GM12878 (cell line): ENCODE measurements around the gene DCAF8. TPM values are rescaled to one million over a fixed set of nuclear protein-coding genes. Genes with fewer than 3 reads are reported as not detected.
A peak's percentile ranks its signal among the peaks of the same experiment; 100 is the strongest.

ENCODE experiments used
- ASH2L ChIP-seq: fragments of 300-600, 200-600 bp; sonication (generic); IDR thresholded peaks from 2 replicates; pipeline ENCODE4 v1.6.1; 2017; ENCODE audit warnings: low read depth, mild to moderate bottlenecking, borderline replicate concordance
- CHD1 ChIP-seq: IDR thresholded peaks from 2 replicates; pipeline ENCODE4 v1.6.1; 2012; ENCODE audit warnings: low read depth, low read length, improper control_type of control experiment
- ELK1 ChIP-seq: IDR thresholded peaks from 2 replicates; pipeline ENCODE4 v1.6.1; 2012; ENCODE audit warnings: low read depth, low read length, improper control_type of control experiment
- IKZF1 ChIP-seq: fragments of 450-650 bp; conservative IDR thresholded peaks from 2 replicates; pipeline ENCODE4 v1.6.1; 2017; ENCODE audit warnings: antibody characterized with exemption, mild to moderate bottlenecking
- IRF4 ChIP-seq: IDR thresholded peaks from 2 replicates; pipeline ENCODE4 v1.6.1; 2011; ENCODE audit warnings: low read depth, low read length
- NR2C1 ChIP-seq: fragments of 450-650 bp; IDR thresholded peaks from 2 replicates; pipeline ENCODE4 v1.6.1; 2017; ENCODE audit warnings: antibody characterized with exemption, mild to moderate bottlenecking, moderate library complexity
- NR2C2 ChIP-seq: IDR thresholded peaks from 2 replicates; pipeline ENCODE4 v1.6.1; 2011; ENCODE audit warnings: borderline replicate concordance, low read depth; ENCODE audit not compliant: control insufficient read depth, insufficient read length
- PBX3 ChIP-seq: IDR thresholded peaks from 2 replicates; pipeline ENCODE4 v1.6.1; 2011; ENCODE audit warnings: mild to moderate bottlenecking, low read depth, low read length, moderate library complexity; ENCODE audit not compliant: insufficient replicate concordance
- PKNOX1 ChIP-seq: fragments of 450-650 bp; IDR thresholded peaks from 2 replicates; pipeline ENCODE4 v1.6.1; 2016; ENCODE audit warnings: mild to moderate bottlenecking
- POLR2A ChIP-seq: IDR thresholded peaks from 2 replicates; pipeline ENCODE4 v1.6.1; 2011; ENCODE audit warnings: low read depth, mild to moderate bottlenecking, low read length
- POLR2AphosphoS2 ChIP-seq: IDR thresholded peaks from 2 replicates; pipeline ENCODE4 v1.6.1; 2011; ENCODE audit warnings: low read depth, mild to moderate bottlenecking, low read length, improper control_type of control experiment, moderate library complexity
- POU2F2 ChIP-seq: IDR thresholded peaks from 3 replicates; pipeline ENCODE4 v1.6.1; 2011; ENCODE audit warnings: low read depth, mild to moderate bottlenecking, low read length, borderline replicate concordance
- RAD51 ChIP-seq: fragments of 450-650 bp; IDR thresholded peaks from 2 replicates; pipeline ENCODE4 v1.6.1; 2016; ENCODE audit warnings: moderate library complexity, mild to moderate bottlenecking, inconsistent platforms
- RFX5 ChIP-seq: IDR thresholded peaks from 2 replicates; pipeline ENCODE4 v1.6.1; 2011; ENCODE audit warnings: low read depth, low read length, improper control_type of control experiment
- SIX5 ChIP-seq: IDR thresholded peaks from 2 replicates; pipeline ENCODE4 v1.6.1; 2011; ENCODE audit warnings: mild to moderate bottlenecking, low read depth, low read length, moderate library complexity; ENCODE audit not compliant: severe bottlenecking
- SKIL ChIP-seq: fragments of 450-650 bp; IDR thresholded peaks from 2 replicates; pipeline ENCODE4 v1.6.1; 2017; ENCODE audit warnings: mild to moderate bottlenecking, low read depth, inconsistent platforms; ENCODE audit not compliant: poor library complexity, severe bottlenecking
- SMAD5 ChIP-seq: IDR thresholded peaks from 2 replicates; pipeline ENCODE4 v1.6.1; 2016; ENCODE audit warnings: antibody characterized with exemption, low read depth
- SMARCA5 ChIP-seq: fragments of 450-650 bp; IDR thresholded peaks from 2 replicates; pipeline ENCODE4 v1.6.1; 2017; ENCODE audit warnings: mild to moderate bottlenecking
- SREBF2 ChIP-seq: IDR thresholded peaks from 2 replicates; pipeline ENCODE4 v1.6.1; 2012; ENCODE audit warnings: mild to moderate bottlenecking, low read length
- SUPT20H ChIP-seq: IDR thresholded peaks from 2 replicates; pipeline ENCODE4 v1.6.1; 2011; ENCODE audit warnings: low read depth, mild to moderate bottlenecking, low read length, moderate library complexity, borderline replicate concordance; ENCODE audit not compliant: control insufficient read depth
- SUZ12 ChIP-seq: fragments of 200-600 bp; sonication (generic); IDR thresholded peaks from one replicate; pipeline ENCODE4 v1.6.1; 2018; ENCODE audit warnings: antibody characterized with exemption, mild to moderate bottlenecking; ENCODE audit not compliant: unreplicated experiment
- ZBTB33 ChIP-seq: fragments of 450-650 bp; IDR thresholded peaks from 2 replicates; pipeline ENCODE4 v1.6.1; 2017; ENCODE audit warnings: mild to moderate bottlenecking
- ZNF207 ChIP-seq: fragments of 450-650 bp; IDR thresholded peaks from 2 replicates; pipeline ENCODE4 v1.6.1; 2014; ENCODE audit warnings: antibody characterized with exemption, mild to moderate bottlenecking, borderline replicate concordance
- ZNF384 ChIP-seq: IDR thresholded peaks from 2 replicates; pipeline ENCODE4 v1.6.1; 2012; ENCODE audit warnings: low read depth, mild to moderate bottlenecking, low read length, improper control_type of control experiment, borderline replicate concordance
- polyA plus RNA-seq, 11 experiments: library from polyadenylated mRNA; depleted of rRNA in 4 of 11; unstranded in 6 of 11; stranded (reverse) in 5 of 11; fragments of >200 nt; fragmentation: Nextera tagmentation in 4 of 11; fragmentation: Illumina TruSeq in 1 of 11; extraction: Ambion mirVana in 4 of 11; extraction: Trizol in 1 of 11; gene quantifications; 1 replicate in 1 of 11; 2 replicates in 10 of 11; pipeline versions ENCODE4 v1.2.1 to v1.2.3, GENCODE V29; 2011 to 2016; ENCODE audit warnings: inconsistent platforms in 2 of 11, missing spikeins in 2 of 11, low read depth in 1 of 11
- total RNA-seq, 4 experiments: library from RNA; depleted of rRNA in 3 of 4; stranded (reverse); fragments of >200 nt in 3 of 4; fragmentation: Illumina TruSeq in 1 of 4; extraction: Trizol in 1 of 4; gene quantifications; 2 replicates each; pipeline versions ENCODE4 v1.2.1 to v1.2.3, GENCODE V29; 2013 to 2021

The DCAF8 gene
- total and polyA plus RNA-seq, 10 of the 15 experiments (the other 5 are each of a cell fraction or from before 2014, with no cell fraction given) = 10.4 to 152 (median 84.6) TPM

GRCh38 chr1:160193091-160193819, 69.1 kb downstream of the DCAF8 start (continued):
- TF ChIP-seq PBX3 = no peak
- TF ChIP-seq IKZF1 = peak; percentile 45; the same call in 1 of the 2 replicates
- no peak for TF ChIP-seq NR2C1
- no peak for TF ChIP-seq SUZ12
- no peak for TF ChIP-seq POLR2AphosphoS2
- peak; percentile 78 for TF ChIP-seq IRF4
- no peak for TF ChIP-seq CHD1
- no peak for TF ChIP-seq RFX5
- TF ChIP-seq SMARCA5 = peak; percentile 57; the same call in 1 of the 2 replicates
- TF ChIP-seq SREBF2 = no peak
- TF ChIP-seq SUPT20H = no peak
- TF ChIP-seq POU2F2 = peak; percentile 88; the same call in 2 of the 3 replicates
- peak; percentile 40 for TF ChIP-seq SKIL
- no peak for TF ChIP-seq ZNF384
- no peak for TF ChIP-seq ELK1
- no peak for TF ChIP-seq SIX5
- TF ChIP-seq ZBTB33 = no peak
- no peak for TF ChIP-seq RAD51
- TF ChIP-seq NR2C2 = no peak
- no peak for TF ChIP-seq PKNOX1
- TF ChIP-seq ASH2L = no peak
- no peak for TF ChIP-seq SMAD5
- no peak for TF ChIP-seq ZNF207
- TF ChIP-seq POLR2A = no peak
